Measurements from ENCODE around the gene TSR1.

- TF ChIP-seq CTCF (IDR thresholded peaks at IDR 0.05), result peak in 1 of 3 donors; percentile 27
- no peak for TF ChIP-seq EP300 (IDR thresholded peaks at IDR 0.05)
- TF ChIP-seq POLR2A (IDR thresholded peaks at IDR 0.05), result peak; percentile 79
Measured at GRCh38 chr17:2336215-2336851, at the start of gene TSR1.

Measured in ovary (tissue), 3 donors.